HG03064 (cell line): ENCODE results near the gene PRIMPOL.

ENCODE experiments used
- ATAC-seq: cut with Tn5 transposase; IDR thresholded peaks from one replicate; pipeline ENCODE4 v1.9.1; 2021; ENCODE audit warnings: low read depth; ENCODE audit not compliant: unreplicated experiment

Gene PRIMPOL

GRCh38 chr4:184664445-184665210 lies 15.1 kb downstream of the PRIMPOL start:
- no peak for ATAC-seq

GRCh38 chr4:184666670-184667069 lies 17.1 kb downstream of the PRIMPOL start:
- ATAC-seq: no peak

GRCh38 chr4:184668096-184668495 lies 18.6 kb downstream of the PRIMPOL start:
- no peak for ATAC-seq

GRCh38 chr4:184668511-184669114 lies 19.1 kb downstream of the PRIMPOL start:
- ATAC-seq: no peak

GRCh38 chr4:184669251-184669650 lies 19.7 kb downstream of the PRIMPOL start:
- ATAC-seq: no peak

GRCh38 chr4:184671101-184671500 lies 21.6 kb downstream of the PRIMPOL start:
- no peak for ATAC-seq

GRCh38 chr4:184672741-184673140 lies 23.2 kb downstream of the PRIMPOL start:
- no peak for ATAC-seq

GRCh38 chr4:184674011-184674410 lies 24.5 kb downstream of the PRIMPOL start:
- ATAC-seq: no peak

GRCh38 chr4:184675018-184675417 lies 25.5 kb downstream of the PRIMPOL start:
- ATAC-seq: no peak

GRCh38 chr4:184675821-184676492 lies 26.4 kb downstream of the PRIMPOL start:
- no peak for ATAC-seq

GRCh38 chr4:184680698-184681097 lies 31.2 kb downstream of the PRIMPOL start:
- ATAC-seq: no peak

- no peak for ATAC-seq
These were observed 32.4 kb downstream of the PRIMPOL start for GRCh38 chr4:184681916-184682315.

- ATAC-seq: no peak
These were observed 35.1 kb downstream of the PRIMPOL start for GRCh38 chr4:184684491-184685189.

- ATAC-seq: no peak
These were observed 38.5 kb downstream of the PRIMPOL start for GRCh38 chr4:184688005-184688404.

GRCh38 chr4:184688447-184688846 lies 38.9 kb downstream of the PRIMPOL start:
- no peak for ATAC-seq

- ATAC-seq: no peak
These were observed 40.1 kb downstream of the PRIMPOL start for GRCh38 chr4:184689681-184690080.

- ATAC-seq: no peak
These were observed 43.5 kb downstream of the PRIMPOL start for GRCh38 chr4:184693056-184693455.

GRCh38 chr4:184694412-184694956 lies 44.9 kb downstream of the PRIMPOL start:
- ATAC-seq: no peak

- ATAC-seq: no peak
These were observed 45.8 kb downstream of the PRIMPOL start for GRCh38 chr4:184695178-184695896.

GRCh38 chr4:184697956-184698355 lies 48.4 kb downstream of the PRIMPOL start:
- ATAC-seq: no peak
